K562 (cell line): ENCODE results near the gene PPP4R1. TPM values are rescaled to one million over a fixed set of nuclear protein-coding genes. Genes with fewer than 3 reads are reported as not detected.

Source experiments
- ATAC-seq: fragments of 200-7000 bp; cut with Tn5 transposase; 3 replicates; pipeline ENCODE4 v1.9.1; 2020; ENCODE audit warnings: moderate library complexity
- BruUV-seq: library from RNA; stranded (reverse); fragments of 400-500 nt; replicated peaks from 2 replicates; lab custom pipeline; 2021; lab: Mats Ljungman, UMichigan
- CTCF ChIA-PET: fragments of 300-600 bp; formaldehyde crosslinking; extraction: SDS; loops from one replicate; lab custom pipeline; 2021; ENCODE audit warnings: low intra/inter-chr PET ratio; lab: Yijun Ruan, JAX
- POLR2A ChIA-PET: fragments of 300-600, 350-650 bp; sonication (Branson Sonifier 250); formaldehyde crosslinking; extraction: SDS; loops from one replicate; lab custom pipeline; 2021; ENCODE audit warnings: antibody characterized with exemption, inconsistent platforms; lab: Yijun Ruan, JAX
- DNase-seq, 4 experiments: peaks; one replicate each; pipeline versions ENCODE4 v3.0.0 to v3.0.0-alpha.2; 2011 to 2018; ENCODE audit warnings: low spot score in 3 of 4, mixed read lengths in 3 of 4; ENCODE audit errors: extremely low read depth in 1 of 4
- FAIRE-seq: peaks from 2 replicates; lab custom pipeline; 2011; peaks lifted over from hg19 to GRCh38; lab: Jason Lieb, UNC
- H2AFZ ChIP-seq: 2 replicates; pipeline ENCODE4 v1.6.0; 2011; ENCODE audit warnings: low read depth, low read length, control low read depth, inconsistent platforms
- H3K27ac ChIP-seq: fragments of 200-600 bp; 3 replicates; pipeline ENCODE4 v1.8.0; 2011; ENCODE audit warnings: low read depth, mild to moderate bottlenecking, control low read depth, inconsistent platforms, low read length, moderate library complexity, mixed read lengths; ENCODE audit errors: extremely low read depth
- H3K27me3 ChIP-seq, 2 experiments: fragments of 300-600 bp in 1 of 2; 2 replicates in 1 of 2; 3 replicates in 1 of 2; pipeline versions ENCODE4 v1.6.0 to v1.8.0; 2011; ENCODE audit warnings: inconsistent platforms in 2 of 2, low read length in 2 of 2, mild to moderate bottlenecking in 1 of 2, mixed read lengths in 1 of 2, moderate library complexity in 1 of 2; ENCODE audit not compliant: control insufficient read depth in 2 of 2, insufficient read depth in 2 of 2
- H3K36me3 ChIP-seq: fragments of 300-600 bp; 3 replicates; pipeline ENCODE4 v1.8.0; 2011; ENCODE audit warnings: mild to moderate bottlenecking, low read length, inconsistent platforms; ENCODE audit not compliant: control insufficient read depth, insufficient read depth
- H3K4me1 ChIP-seq, 2 experiments: fragments of 200-600 bp in 1 of 2; replicated peaks in 1 of 2; 2 replicates in 1 of 2; 3 replicates in 1 of 2; pipeline versions ENCODE4 v1.5.1 to v1.8.0; 2011; ENCODE audit warnings: inconsistent platforms in 2 of 2, low read length in 2 of 2, mild to moderate bottlenecking in 1 of 2, mixed read lengths in 1 of 2, moderate library complexity in 1 of 2; ENCODE audit not compliant: control insufficient read depth in 2 of 2, insufficient read depth in 2 of 2
- H3K4me2 ChIP-seq: 2 replicates; pipeline ENCODE4 v1.6.1; 2011; ENCODE audit warnings: low read length, control low read depth, inconsistent platforms, mixed read lengths; ENCODE audit not compliant: insufficient read depth
- H3K4me3 ChIP-seq: fragments of 200-600 bp; sonication (generic), shearing (Covaris generic); 2 replicates; pipeline ENCODE4 v1.5.1; 2016; ENCODE audit warnings: control low read depth, inconsistent platforms
- H3K79me2 ChIP-seq: fragments of 200-600 bp; 3 replicates; pipeline ENCODE4 v1.8.0; 2011; ENCODE audit warnings: low read length, inconsistent platforms; ENCODE audit not compliant: control insufficient read depth, insufficient read depth
- H3K9ac ChIP-seq, 2 experiments: 2 replicates each; pipeline versions ENCODE4 v1.6.0 to v1.6.1; 2011; ENCODE audit warnings: low read depth in 2 of 2, low read length in 2 of 2, control low read depth in 1 of 2, inconsistent platforms in 1 of 2, mild to moderate bottlenecking in 1 of 2, mixed read lengths in 1 of 2; ENCODE audit not compliant: insufficient read depth in 1 of 2
- H3K9me1 ChIP-seq: one replicate; pipeline ENCODE4 v1.6.0; 2011; ENCODE audit warnings: inconsistent platforms, mild to moderate bottlenecking, low read length, moderate library complexity; ENCODE audit not compliant: control insufficient read depth, insufficient read depth
- H3K9me3 ChIP-seq: replicated peaks from 2 replicates; pipeline ENCODE4 v1.5.1; 2011; ENCODE audit warnings: low read depth, low read length, inconsistent platforms; ENCODE audit not compliant: control insufficient read depth, insufficient read depth
- H4K20me1 ChIP-seq: replicated peaks from 2 replicates; pipeline ENCODE4 v1.6.1; 2011; ENCODE audit warnings: low read length, inconsistent platforms, mixed read lengths; ENCODE audit not compliant: control insufficient read depth, insufficient read depth
- ELF1 ChIP-seq: fragments of 200-800 bp; sonication (Bioruptor generic); IDR thresholded peaks from 2 replicates; pipeline ENCODE4 v1.6.1; 2016; ENCODE audit warnings: missing genetic modification characterization, missing compliant biosample characterization
- ELF4 ChIP-seq: fragments of 450-650 bp; formaldehyde crosslinking; IDR thresholded peaks from 2 replicates; pipeline ENCODE4 v1.4.0; 2022; ENCODE audit warnings: missing genetic modification characterization
- FOXK1 ChIP-seq: sonication (generic); formaldehyde crosslinking; IDR thresholded peaks from 2 replicates; pipeline ENCODE4 v1.8.0; 2022; ENCODE audit warnings: missing genetic modification reagents, mild to moderate bottlenecking, borderline replicate concordance
- KLF6 ChIP-seq: fragments of 250-450 bp; sonication (Bioruptor Pico); IDR thresholded peaks from 2 replicates; pipeline ENCODE4 v1.4.0; 2020; ENCODE audit warnings: mild to moderate bottlenecking, moderate library complexity, borderline replicate concordance
- MTA3 ChIP-seq: fragments of 450-650 bp; formaldehyde crosslinking; IDR thresholded peaks from 2 replicates; pipeline ENCODE4 v1.6.1; 2017; ENCODE audit warnings: mild to moderate bottlenecking, borderline replicate concordance
- RBM34 ChIP-seq: fragments of 200-400 bp; formaldehyde crosslinking; IDR thresholded peaks from 2 replicates; pipeline ENCODE4 v1.6.1; 2018; ENCODE audit warnings: low read length, borderline replicate concordance; ENCODE audit not compliant: insufficient read depth
- SIRT6 ChIP-seq: IDR thresholded peaks from one replicate; pipeline ENCODE4 v1.6.1; 2012; ENCODE audit warnings: low read depth, mild to moderate bottlenecking, control low read depth, inconsistent platforms, low read length, moderate library complexity
- ZC3H11A ChIP-seq: IDR thresholded peaks from 2 replicates; pipeline ENCODE4 v1.6.1; 2012; ENCODE audit warnings: low read depth, low read length, improper control_type of control experiment
- ZKSCAN3 ChIP-seq: fragments of 250-450 bp; sonication (Bioruptor Pico); IDR thresholded peaks from 2 replicates; pipeline ENCODE4 v1.4.0; 2020
- ZNF212 ChIP-seq: fragments of 450-650 bp; formaldehyde crosslinking; IDR thresholded peaks from 2 replicates; pipeline ENCODE4 v1.4.0; 2020; ENCODE audit warnings: mild to moderate bottlenecking
- WGBS: fragments of 100-300 bp; shearing (Covaris generic); methylation state at CpG from one replicate; pipeline ENCODE4 v1.1.6; 2016; ENCODE audit warnings: low coverage, mixed read lengths; ENCODE audit not compliant: insufficient coverage; ENCODE audit errors: missing lambda C conversion rate; 5-methylcytosine and 5-hydroxymethylcytosine counted together
- in situ Hi-C: fragments of 300-500 bp; cut with MboI; formaldehyde crosslinking; loops from 4 replicates; pipeline ENCODE4 v1.15.0; 2018; ENCODE audit warnings: inconsistent platforms, mixed read lengths
- intact Hi-C: fragments of 100-400 bp; cut with micrococcal nuclease; formaldehyde crosslinking; loops from 2 replicates; pipeline ENCODE4 v1.14.2; 2022
- polyA plus RNA-seq, 8 experiments: library from polyadenylated mRNA; depleted of rRNA in 4 of 8; stranded (reverse) in 5 of 8; unstranded in 3 of 8; fragments of >200 nt; fragmentation: Nextera tagmentation in 2 of 8; fragmentation: Illumina TruSeq in 1 of 8; extraction: Ambion mirVana in 2 of 8; extraction: Trizol in 1 of 8; gene quantifications; 2 replicates each; pipeline versions ENCODE4 v1.2.1 to v1.2.3, GENCODE V29; 2011 to 2014; ENCODE audit warnings: inconsistent platforms in 1 of 8, missing spikeins in 1 of 8
- total RNA-seq, 7 experiments: library from RNA; depleted of rRNA in 6 of 7; stranded (reverse); fragments of >200 nt in 6 of 7; fragmentation: Illumina TruSeq in 2 of 7; extraction: Trizol in 2 of 7; gene quantifications; 2 replicates each; pipeline versions ENCODE4 v1.2.1 to v1.2.3, GENCODE V29; 2011 to 2021; ENCODE audit warnings: low replicate concordance in 1 of 7
- TF ChIP-seq, protein P1 (sequence below), 2 experiments: fragments of 450-650 bp in 1 of 2; sonication (generic) in 1 of 2; formaldehyde crosslinking in 1 of 2; IDR thresholded peaks; 2 replicates each; pipeline versions ENCODE4 v1.7.1 to v1.9.0; 2016 to 2022; ENCODE audit warnings: inconsistent platforms in 1 of 2, mild to moderate bottlenecking in 1 of 2, missing genetic modification reagents in 1 of 2

Gene PPP4R1
- total and polyA plus RNA-seq, 9 of the 15 experiments (the other 6 are each of a cell fraction or from before 2014, with no cell fraction given): 23.5 to 136 (median 84.5) TPM

DNA sequence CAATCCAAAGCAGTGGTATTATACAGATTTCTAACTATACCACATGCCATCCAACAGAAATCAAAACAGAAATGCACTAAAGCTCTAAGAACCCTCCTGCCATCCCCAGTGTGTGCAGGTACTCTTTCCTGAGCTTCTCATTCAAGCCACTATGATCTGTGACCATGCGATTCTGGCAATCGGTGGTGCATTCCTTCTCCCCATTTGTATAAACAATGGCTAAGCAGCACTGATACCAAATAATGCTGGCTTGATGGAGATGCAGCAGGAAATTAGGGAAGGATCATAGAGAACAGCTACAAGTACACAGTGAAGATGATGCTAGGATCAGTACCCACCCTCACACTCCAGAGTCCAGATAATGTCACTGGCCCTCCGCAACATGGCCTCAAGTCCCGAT, 51.8 kb downstream of the PPP4R1 start:
- in situ Hi-C loops (no loop called here), intact Hi-C loops (no loop called here)
- Histone ChIP-seq H2AFZ (no peak overlapping the region), H3K9me1 (no peaks in the 10 kb centered on the region), H3K4me2 (no peak overlapping the region), H3K27me3 (no peaks in the 10 kb centered on the region), H3K79me2 (no peaks in the 10 kb centered on the region), H3K27ac (no peak overlapping the region), H3K4me1 (no peaks in the 10 kb centered on the region), H3K36me3 (peaks cover 86% of the 10 kb centered on the region), H3K9ac (no peak overlapping the region), H3K9me3 (no peaks in the 10 kb centered on the region), H4K20me1 (no peaks in the 10 kb centered on the region), H3K4me3 (no peak overlapping the region)
- FAIRE-seq (no peak), DNase-seq (no peak), ATAC-seq (no peak)
- POLR2A ChIA-PET: interaction anchor here (0.6 to 2.3 kb wide), 5 partner anchors 12 to 59 kb away, joined by 3 to 6 read pairs (median 3); no protein-coding TSS in a partner anchor
- no TSS peak for BruUV-seq
- CTCF ChIA-PET: no interaction called here
- 98% methylated on average over 4 of the region's 4 CpGs for WGBS
- no peak for TF ChIP-seq MTA3
- TF ChIP-seq ELF1: no peak
- no peak for TF ChIP-seq ELF4 (CRISPR knock-in tag)
- no peak for TF ChIP-seq SIRT6
- TF ChIP-seq RBM34: no peak
- TF ChIP-seq ZKSCAN3 (CRISPR knock-in tag): no peak
- TF ChIP-seq, protein P1, sequence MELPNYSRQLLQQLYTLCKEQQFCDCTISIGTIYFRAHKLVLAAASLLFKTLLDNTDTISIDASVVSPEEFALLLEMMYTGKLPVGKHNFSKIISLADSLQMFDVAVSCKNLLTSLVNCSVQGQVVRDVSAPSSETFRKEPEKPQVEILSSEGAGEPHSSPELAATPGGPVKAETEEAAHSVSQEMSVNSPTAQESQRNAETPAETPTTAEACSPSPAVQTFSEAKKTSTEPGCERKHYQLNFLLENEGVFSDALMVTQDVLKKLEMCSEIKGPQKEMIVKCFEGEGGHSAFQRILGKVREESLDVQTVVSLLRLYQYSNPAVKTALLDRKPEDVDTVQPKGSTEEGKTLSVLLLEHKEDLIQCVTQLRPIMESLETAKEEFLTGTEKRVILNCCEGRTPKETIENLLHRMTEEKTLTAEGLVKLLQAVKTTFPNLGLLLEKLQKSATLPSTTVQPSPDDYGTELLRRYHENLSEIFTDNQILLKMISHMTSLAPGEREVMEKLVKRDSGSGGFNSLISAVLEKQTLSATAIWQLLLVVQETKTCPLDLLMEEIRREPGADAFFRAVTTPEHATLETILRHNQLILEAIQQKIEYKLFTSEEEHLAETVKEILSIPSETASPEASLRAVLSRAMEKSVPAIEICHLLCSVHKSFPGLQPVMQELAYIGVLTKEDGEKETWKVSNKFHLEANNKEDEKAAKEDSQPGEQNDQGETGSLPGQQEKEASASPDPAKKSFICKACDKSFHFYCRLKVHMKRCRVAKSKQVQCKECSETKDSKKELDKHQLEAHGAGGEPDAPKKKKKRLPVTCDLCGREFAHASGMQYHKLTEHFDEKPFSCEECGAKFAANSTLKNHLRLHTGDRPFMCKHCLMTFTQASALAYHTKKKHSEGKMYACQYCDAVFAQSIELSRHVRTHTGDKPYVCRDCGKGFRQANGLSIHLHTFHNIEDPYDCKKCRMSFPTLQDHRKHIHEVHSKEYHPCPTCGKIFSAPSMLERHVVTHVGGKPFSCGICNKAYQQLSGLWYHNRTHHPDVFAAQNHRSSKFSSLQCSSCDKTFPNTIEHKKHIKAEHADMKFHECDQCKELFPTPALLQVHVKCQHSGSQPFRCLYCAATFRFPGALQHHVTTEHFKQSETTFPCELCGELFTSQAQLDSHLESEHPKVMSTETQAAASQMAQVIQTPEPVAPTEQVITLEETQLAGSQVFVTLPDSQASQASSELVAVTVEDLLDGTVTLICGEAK (IDR thresholded peaks at IDR 0.05): no peak
- TF ChIP-seq, protein P1 (CRISPR knock-in tag; IDR thresholded peaks at IDR 0.05): no peak
- TF ChIP-seq FOXK1 (CRISPR knock-in tag): no peak
- no peak for TF ChIP-seq ZNF212
- no peak for TF ChIP-seq ZC3H11A
- no peak for TF ChIP-seq KLF6 (CRISPR knock-in tag)
